ENCODE data around the gene CNTNAP4.

DNA sequence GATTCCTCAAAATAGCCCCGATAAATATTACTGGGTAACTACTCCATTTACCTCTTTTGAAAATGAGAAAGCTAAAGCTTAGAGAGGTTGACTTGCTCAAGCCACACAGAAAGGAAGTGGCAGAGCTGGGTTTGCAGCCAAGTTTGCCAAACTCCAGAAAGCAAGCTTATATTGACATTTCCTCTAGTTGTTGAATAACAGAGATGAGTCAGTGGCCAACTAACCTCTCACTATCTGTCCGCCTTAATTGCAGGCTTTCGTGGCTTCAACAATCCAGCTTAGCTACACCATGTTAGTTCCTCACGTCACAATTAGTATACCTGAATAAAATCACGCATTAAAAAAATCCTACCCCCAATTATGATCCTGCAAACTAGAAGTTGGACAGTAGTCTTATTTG, 151.7 kb downstream of the CNTNAP4 start:
- TF ChIP-seq YY1 (IDR thresholded peaks at IDR 0.05; ENCODE audit: insufficient read depth, insufficient read length) (no peak), ZNF274 (IDR thresholded peaks at IDR 0.05; ENCODE audit: low read depth, low read length) (no peak), SUZ12 (IDR thresholded peaks at IDR 0.05; ENCODE audit: extremely low read depth, insufficient read depth, insufficient read length) (no peak)

Measured in NT2/D1 (cell line).